ENCODE data around the gene CCDC138. TPM values are rescaled to one million over a fixed set of nuclear protein-coding genes. Genes with fewer than 3 reads are reported as not detected.

The CCDC138 gene
- total RNA-seq, 2 experiments from 2014 or later = 4.7 to 5.8 TPM

DNA sequence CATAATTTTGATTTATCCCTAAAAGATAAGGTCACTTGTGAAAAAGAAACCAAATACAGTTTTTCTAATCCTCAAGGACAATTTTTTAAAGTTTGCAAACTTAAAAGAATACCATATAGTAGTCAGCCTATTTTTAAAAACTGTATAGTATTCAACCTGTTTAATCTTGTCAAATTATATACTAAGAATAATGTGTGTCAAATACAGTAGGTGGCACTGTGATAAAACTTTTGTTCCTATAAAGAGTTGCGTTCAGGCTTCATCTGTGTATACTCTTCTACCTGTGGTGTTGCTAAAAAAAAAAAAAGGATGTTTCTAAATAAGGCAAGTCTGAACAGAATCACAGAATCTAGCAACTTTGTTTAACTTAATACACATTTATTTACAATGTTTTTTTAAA is 68.6 kb downstream of the CCDC138 start:
- ChIA-PET POLR2A (no interaction called here), CTCF (no interaction called here)
- Mint-ChIP-seq H3K4me1 (ENCODE audit: low read depth) (peaks cover 3% of the 10 kb centered on the region), H3K36me3 (ENCODE audit: low read depth) (peaks cover 7% of the 10 kb centered on the region), H3K27me3 (no peaks in the 10 kb centered on the region), H3K4me3 (no peak overlapping the region), H3K9me3 (no peaks in the 10 kb centered on the region), H3K27ac (no peak overlapping the region)
- H3K27ac ChIP-seq (ENCODE audit: low read depth in 1 of 2, low read length in 2 of 2) = no peak overlapping the region
- TF ChIP-seq, protein P1, sequence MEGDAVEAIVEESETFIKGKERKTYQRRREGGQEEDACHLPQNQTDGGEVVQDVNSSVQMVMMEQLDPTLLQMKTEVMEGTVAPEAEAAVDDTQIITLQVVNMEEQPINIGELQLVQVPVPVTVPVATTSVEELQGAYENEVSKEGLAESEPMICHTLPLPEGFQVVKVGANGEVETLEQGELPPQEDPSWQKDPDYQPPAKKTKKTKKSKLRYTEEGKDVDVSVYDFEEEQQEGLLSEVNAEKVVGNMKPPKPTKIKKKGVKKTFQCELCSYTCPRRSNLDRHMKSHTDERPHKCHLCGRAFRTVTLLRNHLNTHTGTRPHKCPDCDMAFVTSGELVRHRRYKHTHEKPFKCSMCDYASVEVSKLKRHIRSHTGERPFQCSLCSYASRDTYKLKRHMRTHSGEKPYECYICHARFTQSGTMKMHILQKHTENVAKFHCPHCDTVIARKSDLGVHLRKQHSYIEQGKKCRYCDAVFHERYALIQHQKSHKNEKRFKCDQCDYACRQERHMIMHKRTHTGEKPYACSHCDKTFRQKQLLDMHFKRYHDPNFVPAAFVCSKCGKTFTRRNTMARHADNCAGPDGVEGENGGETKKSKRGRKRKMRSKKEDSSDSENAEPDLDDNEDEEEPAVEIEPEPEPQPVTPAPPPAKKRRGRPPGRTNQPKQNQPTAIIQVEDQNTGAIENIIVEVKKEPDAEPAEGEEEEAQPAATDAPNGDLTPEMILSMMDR (IDR thresholded peaks at IDR 0.05) = peak; percentile 64
- ATAC-seq (ENCODE audit: poor library complexity) = peak; percentile 82
- H3K4me1 ChIP-seq (ENCODE audit: insufficient read depth, low read length) = no peaks in the 10 kb centered on the region
- no peak overlapping the region for H3K4me3 ChIP-seq (ENCODE audit: low read length)
- no peaks in the 10 kb centered on the region for H3K27me3 ChIP-seq (ENCODE audit: control insufficient read depth in 1 of 2, insufficient read depth in 2 of 2, low read length in 2 of 2)
- intact Hi-C loops (cut with DNase I, micrococcal nuclease) = loop anchor here (1.0 to 2.0 kb wide), 3 partner anchors 73 to 655 kb away; partner anchors contain the start of gene EDAR (in 1 of the 2)
- H3K9me3 ChIP-seq (ENCODE audit: control insufficient read depth in 1 of 2, insufficient read depth in 1 of 2, low read length in 2 of 2) = no peaks in the 10 kb centered on the region
- no peaks in the 10 kb centered on the region for H3K36me3 ChIP-seq (ENCODE audit: insufficient read depth, low read length)
- DNase-seq = peak in 3 of 14 experiments; percentile 50 to 54 (median 51)

DNA sequence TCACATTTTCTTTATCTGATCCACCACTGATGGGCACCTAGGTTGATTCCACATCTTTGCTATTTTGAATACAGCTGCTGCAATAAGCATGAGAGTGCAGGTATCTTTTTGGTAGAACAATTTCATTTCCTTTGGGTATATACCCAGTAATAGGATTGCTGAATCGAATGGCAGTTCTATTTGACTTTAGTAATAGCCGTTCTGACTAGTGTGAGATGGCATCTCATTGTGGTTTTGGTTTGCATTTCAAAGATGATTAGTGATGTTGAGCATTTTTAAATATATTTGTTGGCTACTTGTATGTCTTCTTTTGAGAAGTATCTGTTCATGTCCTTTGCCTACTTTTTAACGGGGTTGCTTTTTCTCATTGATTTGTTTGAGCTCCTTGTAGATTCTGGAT is 72.3 kb downstream of the CCDC138 start:
- H3K36me3 ChIP-seq (ENCODE audit: insufficient read depth, low read length) = no peaks in the 10 kb centered on the region
- Mint-ChIP-seq H3K9me3 (no peaks in the 10 kb centered on the region), H3K36me3 (ENCODE audit: low read depth) (no peaks in the 10 kb centered on the region), H3K27ac (no peak overlapping the region), H3K4me1 (ENCODE audit: low read depth) (peaks cover 3% of the 10 kb centered on the region), H3K4me3 (no peak overlapping the region), H3K27me3 (no peaks in the 10 kb centered on the region)
- H3K9me3 ChIP-seq (ENCODE audit: control insufficient read depth in 1 of 2, insufficient read depth in 1 of 2, low read length in 2 of 2) = no peaks in the 10 kb centered on the region
- no peak for DNase-seq
- no peak for ATAC-seq (ENCODE audit: poor library complexity)
- no peaks in the 10 kb centered on the region for H3K27me3 ChIP-seq (ENCODE audit: control insufficient read depth in 1 of 2, insufficient read depth in 2 of 2, low read length in 2 of 2)
- H3K4me3 ChIP-seq (ENCODE audit: low read length) = no peak overlapping the region
- H3K27ac ChIP-seq (ENCODE audit: low read depth in 1 of 2, low read length in 2 of 2) = no peak overlapping the region
- CTCF ChIA-PET = no interaction called here
- TF ChIP-seq, protein P1 (IDR thresholded peaks at IDR 0.05) = no peak
- POLR2A ChIA-PET = no interaction called here
- intact Hi-C loops (cut with DNase I, micrococcal nuclease) = no loop called here
- H3K4me1 ChIP-seq (ENCODE audit: insufficient read depth, low read length) = no peaks in the 10 kb centered on the region

DNA sequence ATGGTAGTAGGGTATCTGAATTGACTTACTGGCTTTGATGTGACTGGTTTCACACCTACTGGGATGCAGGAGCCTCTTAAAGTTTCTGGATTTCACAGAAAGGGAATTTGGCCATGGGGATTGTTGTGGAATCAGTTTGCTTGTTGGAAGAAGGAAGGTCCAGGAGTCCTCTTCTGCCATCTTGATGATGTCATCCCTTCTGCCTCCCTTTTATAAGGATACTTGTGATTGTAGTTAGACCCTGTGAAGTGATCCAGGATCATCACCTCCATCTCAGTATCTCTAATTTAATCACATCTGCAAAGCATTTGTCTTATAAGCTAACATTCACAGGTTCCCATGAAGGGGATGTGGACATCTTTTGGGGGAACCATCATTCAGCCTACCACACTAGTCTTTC is 79.5 kb downstream of the CCDC138 start:
- CTCF ChIA-PET = no interaction called here

More for the DNA sequence above, 79.5 kb downstream of the CCDC138 start:
- Mint-ChIP-seq H3K27me3 (no peaks in the 10 kb centered on the region), H3K4me1 (ENCODE audit: low read depth) (no peaks in the 10 kb centered on the region), H3K9me3 (peaks cover 15% of the 10 kb centered on the region), H3K4me3 (no peak overlapping the region), H3K36me3 (ENCODE audit: low read depth) (peaks cover 42% of the 10 kb centered on the region), H3K27ac (no peak overlapping the region)
- DNase-seq = no peak
- no peak overlapping the region for H3K4me3 ChIP-seq (ENCODE audit: low read length)
- POLR2A ChIA-PET = no interaction called here
- no peak for ATAC-seq (ENCODE audit: poor library complexity)
- no peaks in the 10 kb centered on the region for H3K27me3 ChIP-seq (ENCODE audit: control insufficient read depth in 1 of 2, insufficient read depth in 2 of 2, low read length in 2 of 2)
- peaks cover 0 to 20% of the 10 kb centered on the region in 2 experiments for H3K9me3 ChIP-seq (ENCODE audit: control insufficient read depth in 1 of 2, insufficient read depth in 1 of 2, low read length in 2 of 2)
- H3K27ac ChIP-seq (ENCODE audit: low read depth in 1 of 2, low read length in 2 of 2) = no peak overlapping the region
- no peaks in the 10 kb centered on the region for H3K36me3 ChIP-seq (ENCODE audit: insufficient read depth, low read length)
- TF ChIP-seq, protein P1 (IDR thresholded peaks at IDR 0.05) = no peak
- intact Hi-C loops (cut with DNase I, micrococcal nuclease) = no loop called here
- no peaks in the 10 kb centered on the region for H3K4me1 ChIP-seq (ENCODE audit: insufficient read depth, low read length)

All from CD4-positive, alpha-beta T cell (primary cell).